Measurements from ENCODE around the gene LRRC26.
"Not testable (repeated sequence)": the region's sequence is repeated elsewhere in the genome, so short reads cannot be mapped to it uniquely, and the experiment has no call there.

LRRC26 gene

GRCh38 chr9:137130176-137130755 lies 39.6 kb downstream of the LRRC26 start:
- no peak for DNase-seq

GRCh38 chr9:137129456-137130175 lies 40.2 kb downstream of the LRRC26 start:
- peak; percentile 89 for DNase-seq

- DNase-seq: no peak
Observed at GRCh38 chr9:137128862-137129455, 40.9 kb downstream of the LRRC26 start.

- no peak for DNase-seq
Observed at GRCh38 chr9:137128158-137128861, 41.5 kb downstream of the LRRC26 start.

- no peak for DNase-seq
Observed at GRCh38 chr9:137127301-137128157, 42.3 kb downstream of the LRRC26 start.

- no peak for DNase-seq
Observed at GRCh38 chr9:137126786-137127185, 43.1 kb downstream of the LRRC26 start.

GRCh38 chr9:137123952-137124462 lies 45.8 kb downstream of the LRRC26 start:
- not testable (repeated sequence) for DNase-seq

GRCh38 chr9:137123468-137123837 lies 46.4 kb downstream of the LRRC26 start:
- no peak for DNase-seq

GRCh38 chr9:137122796-137123467 lies 46.9 kb downstream of the LRRC26 start:
- DNase-seq: not testable (repeated sequence)

GRCh38 chr9:137121927-137122795 lies 47.7 kb downstream of the LRRC26 start:
- DNase-seq: not testable (repeated sequence)
